Stimulated activated naive CD8-positive, alpha-beta T cell treated with anti-CD3 and anti-CD28 coated beads, Interleukin-15, Interleukin-2, amounts not matched to agents 100 ng/mL and 50 ng/mL, for 24 hours (primary cell): ENCODE measurements around the gene MDGA2.
"Not testable (repeated sequence)": the region's sequence is repeated elsewhere in the genome, so short reads cannot be mapped to it uniquely, and the experiment has no call there.

Experiments used
- H3K27ac Mint-ChIP-seq: one replicate; pipeline ENCODE4 v1.8.0; 2021; ENCODE audit warnings: mild to moderate bottlenecking, mixed read lengths
- H3K27me3 Mint-ChIP-seq: one replicate; pipeline ENCODE4 v1.8.0; 2021; ENCODE audit warnings: mixed read lengths
- H3K36me3 Mint-ChIP-seq: one replicate; pipeline ENCODE4 v1.8.0; 2021; ENCODE audit warnings: low read depth, mixed read lengths
- H3K4me1 Mint-ChIP-seq: one replicate; pipeline ENCODE4 v1.8.0; 2021; ENCODE audit warnings: low read depth, mixed read lengths
- H3K4me3 Mint-ChIP-seq: one replicate; pipeline ENCODE4 v1.8.0; 2021; ENCODE audit warnings: mild to moderate bottlenecking, mixed read lengths
- H3K9me3 Mint-ChIP-seq: one replicate; pipeline ENCODE4 v1.8.0; 2021; ENCODE audit warnings: mixed read lengths

Gene MDGA2

GRCh38 chr14:47171896-47172295, 503.5 kb downstream of the MDGA2 start:
- not testable (repeated sequence) for H3K4me3 Mint-ChIP-seq, H3K9me3 Mint-ChIP-seq, H3K27me3 Mint-ChIP-seq, H3K4me1 Mint-ChIP-seq, H3K27ac Mint-ChIP-seq, H3K36me3 Mint-ChIP-seq

GRCh38 chr14:47167402-47167801, 508.0 kb downstream of the MDGA2 start:
- H3K9me3 Mint-ChIP-seq, result peaks cover 8% of the 10 kb centered on the region
- no peaks in the 10 kb centered on the region for H3K36me3 Mint-ChIP-seq
- no peaks in the 10 kb centered on the region for H3K4me1 Mint-ChIP-seq
- no peak overlapping the region for H3K27ac Mint-ChIP-seq
- no peak overlapping the region for H3K4me3 Mint-ChIP-seq
- no peaks in the 10 kb centered on the region for H3K27me3 Mint-ChIP-seq

GRCh38 chr14:47155395-47155794, 520.0 kb downstream of the MDGA2 start:
- no peaks in the 10 kb centered on the region for H3K27me3 Mint-ChIP-seq
- no peaks in the 10 kb centered on the region for H3K36me3 Mint-ChIP-seq
- no peak overlapping the region for H3K4me3 Mint-ChIP-seq
- H3K27ac Mint-ChIP-seq, result no peak overlapping the region
- H3K4me1 Mint-ChIP-seq, result no peaks in the 10 kb centered on the region
- peaks cover 4% of the 10 kb centered on the region for H3K9me3 Mint-ChIP-seq

- H3K9me3 Mint-ChIP-seq, result peaks cover 4% of the 10 kb centered on the region
These were observed 521.1 kb downstream of the MDGA2 start for GRCh38 chr14:47154276-47154797.

GRCh38 chr14:47153746-47154145, 521.7 kb downstream of the MDGA2 start:
- peaks cover 4% of the 10 kb centered on the region for H3K9me3 Mint-ChIP-seq
- H3K27me3 Mint-ChIP-seq, result no peaks in the 10 kb centered on the region
- H3K27ac Mint-ChIP-seq, result no peak overlapping the region
- H3K36me3 Mint-ChIP-seq, result no peaks in the 10 kb centered on the region
- no peak overlapping the region for H3K4me3 Mint-ChIP-seq
- no peaks in the 10 kb centered on the region for H3K4me1 Mint-ChIP-seq

More at GRCh38 chr14:47154276-47154797, 521.1 kb downstream of the MDGA2 start:
- Mint-ChIP-seq H3K36me3 (no peaks in the 10 kb centered on the region), H3K27ac (no peak overlapping the region), H3K4me1 (no peaks in the 10 kb centered on the region), H3K27me3 (no peaks in the 10 kb centered on the region), H3K4me3 (no peak overlapping the region)

GRCh38 chr14:47150267-47150666, 525.1 kb downstream of the MDGA2 start:
- no peaks in the 10 kb centered on the region for H3K4me1 Mint-ChIP-seq
- no peak overlapping the region for H3K4me3 Mint-ChIP-seq
- no peak overlapping the region for H3K27ac Mint-ChIP-seq
- H3K27me3 Mint-ChIP-seq, result no peaks in the 10 kb centered on the region
- H3K36me3 Mint-ChIP-seq, result no peaks in the 10 kb centered on the region
- peaks cover 8% of the 10 kb centered on the region for H3K9me3 Mint-ChIP-seq

- Mint-ChIP-seq H3K4me1 (no peaks in the 10 kb centered on the region), H3K4me3 (no peak overlapping the region), H3K27me3 (no peaks in the 10 kb centered on the region), H3K36me3 (no peaks in the 10 kb centered on the region), H3K27ac (no peak overlapping the region), H3K9me3 (peaks cover 8% of the 10 kb centered on the region)
These were observed 526.1 kb downstream of the MDGA2 start for GRCh38 chr14:47149326-47149725.

- H3K36me3 Mint-ChIP-seq, result no peaks in the 10 kb centered on the region
- peaks cover 8% of the 10 kb centered on the region for H3K9me3 Mint-ChIP-seq
- H3K27me3 Mint-ChIP-seq, result no peaks in the 10 kb centered on the region
- H3K4me1 Mint-ChIP-seq, result no peaks in the 10 kb centered on the region
- H3K27ac Mint-ChIP-seq, result no peak overlapping the region
- no peak overlapping the region for H3K4me3 Mint-ChIP-seq
These were observed 526.7 kb downstream of the MDGA2 start for GRCh38 chr14:47148686-47149085.

- Mint-ChIP-seq H3K9me3 (peaks cover 11% of the 10 kb centered on the region), H3K36me3 (no peaks in the 10 kb centered on the region), H3K27me3 (no peaks in the 10 kb centered on the region), H3K4me1 (no peaks in the 10 kb centered on the region), H3K4me3 (no peak overlapping the region), H3K27ac (no peak overlapping the region)
These were observed 554.8 kb downstream of the MDGA2 start for GRCh38 chr14:47120645-47121044.

GRCh38 chr14:47103771-47104170, 571.6 kb downstream of the MDGA2 start:
- H3K36me3 Mint-ChIP-seq, result no peaks in the 10 kb centered on the region
- H3K27ac Mint-ChIP-seq, result no peak overlapping the region
- H3K4me1 Mint-ChIP-seq, result no peaks in the 10 kb centered on the region
- no peak overlapping the region for H3K4me3 Mint-ChIP-seq
- no peaks in the 10 kb centered on the region for H3K27me3 Mint-ChIP-seq
- H3K9me3 Mint-ChIP-seq, result peaks cover 9% of the 10 kb centered on the region

- H3K4me1 Mint-ChIP-seq, result no peaks in the 10 kb centered on the region
- no peaks in the 10 kb centered on the region for H3K36me3 Mint-ChIP-seq
- no peak overlapping the region for H3K27ac Mint-ChIP-seq
- peaks cover 9% of the 10 kb centered on the region for H3K9me3 Mint-ChIP-seq
- H3K4me3 Mint-ChIP-seq, result no peak overlapping the region
- H3K27me3 Mint-ChIP-seq, result no peaks in the 10 kb centered on the region
These were observed 572.9 kb downstream of the MDGA2 start for GRCh38 chr14:47102472-47102871.

GRCh38 chr14:47085678-47086077, 589.7 kb downstream of the MDGA2 start:
- Mint-ChIP-seq H3K4me1 (no peaks in the 10 kb centered on the region), H3K9me3 (no peaks in the 10 kb centered on the region), H3K27ac (no peak overlapping the region), H3K27me3 (no peaks in the 10 kb centered on the region), H3K4me3 (no peak overlapping the region), H3K36me3 (no peaks in the 10 kb centered on the region)

- Mint-ChIP-seq H3K4me3 (no peak overlapping the region), H3K9me3 (peaks cover 3% of the 10 kb centered on the region), H3K4me1 (no peaks in the 10 kb centered on the region), H3K27ac (no peak overlapping the region), H3K27me3 (no peaks in the 10 kb centered on the region), H3K36me3 (no peaks in the 10 kb centered on the region)
These were observed 610.1 kb downstream of the MDGA2 start for GRCh38 chr14:47065326-47065725.

GRCh38 chr14:47060050-47060449, 615.4 kb downstream of the MDGA2 start:
- Mint-ChIP-seq H3K9me3 (peaks cover 3% of the 10 kb centered on the region), H3K4me1 (no peaks in the 10 kb centered on the region), H3K27ac (no peak overlapping the region), H3K4me3 (no peak overlapping the region), H3K27me3 (no peaks in the 10 kb centered on the region), H3K36me3 (no peaks in the 10 kb centered on the region)

- Mint-ChIP-seq H3K4me1 (no peaks in the 10 kb centered on the region), H3K4me3 (no peak overlapping the region), H3K36me3 (no peaks in the 10 kb centered on the region), H3K27me3 (no peaks in the 10 kb centered on the region), H3K27ac (no peak overlapping the region), H3K9me3 (peaks cover 3% of the 10 kb centered on the region)
These were observed 618.0 kb downstream of the MDGA2 start for GRCh38 chr14:47057364-47057763.

- H3K36me3 Mint-ChIP-seq, result no peaks in the 10 kb centered on the region
- no peak overlapping the region for H3K4me3 Mint-ChIP-seq
- peaks cover 3% of the 10 kb centered on the region for H3K9me3 Mint-ChIP-seq
- no peaks in the 10 kb centered on the region for H3K4me1 Mint-ChIP-seq
- H3K27me3 Mint-ChIP-seq, result no peaks in the 10 kb centered on the region
- H3K27ac Mint-ChIP-seq, result no peak overlapping the region
These were observed 630.6 kb downstream of the MDGA2 start for GRCh38 chr14:47044841-47045240.
